Left ventricle myocardium inferior (tissue), 1 donor: ENCODE measurements around the gene INO80D. TPM values are rescaled to one million over a fixed set of nuclear protein-coding genes. Genes with fewer than 3 reads are reported as not detected.

Source experiments
- DNase-seq: peaks from one replicate; pipeline ENCODE4 v3.0.0-alpha.2; 2020
- H3K27ac ChIP-seq: fragments of 200-600 bp; replicated peaks from 2 replicates; pipeline ENCODE4 v1.8.0; 2021
- H3K27me3 ChIP-seq: fragments of 200-600 bp; 2 replicates; pipeline ENCODE4 v1.8.0; 2021; ENCODE audit warnings: low read depth
- H3K36me3 ChIP-seq: fragments of 200-600 bp; 2 replicates; pipeline ENCODE4 v1.8.0; 2021
- H3K4me1 ChIP-seq: fragments of 200-600 bp; 2 replicates; pipeline ENCODE4 v1.8.0; 2021
- H3K4me3 ChIP-seq: fragments of 200-600 bp; 2 replicates; pipeline ENCODE4 v1.8.0; 2021; ENCODE audit warnings: mild to moderate bottlenecking, moderate library complexity
- H3K9me3 ChIP-seq: fragments of 200-600 bp; replicated peaks from 2 replicates; pipeline ENCODE4 v1.8.0; 2021
- intact Hi-C: fragments of 100-400 bp; cut with micrococcal nuclease; formaldehyde crosslinking; loops from one replicate; pipeline ENCODE4 v1.11.0; 2022
- total RNA-seq: library from RNA; stranded (reverse); fragmentation: NEBNext Ultra II Directional; extraction: Animal tissue kit (Norgen Biotek cat#: 25700); gene quantifications from one replicate; pipeline ENCODE4 v1.2.1, GENCODE V29; 2021
- TF ChIP-seq, protein P1 (sequence below): fragments of 200-600 bp; IDR thresholded peaks from 2 replicates; pipeline ENCODE4 v1.8.0; 2021; ENCODE audit warnings: antibody characterized with exemption, mild to moderate bottlenecking, borderline replicate concordance
- donor health status: DM: no; HTN: yes; CAD: no; lungs with severe emphysema.

The INO80D gene
- total RNA-seq, 1 donor from 2014 or later: 12.8 TPM

GRCh38 chr2:205976120-205976814 is 109.7 kb downstream of the INO80D start:
- Histone ChIP-seq H3K9me3 (no peaks in the 10 kb centered on the region), H3K27ac (no peak overlapping the region), H3K36me3 (no peaks in the 10 kb centered on the region), H3K27me3 (peaks cover 3% of the 10 kb centered on the region), H3K4me3 (no peak overlapping the region), H3K4me1 (no peaks in the 10 kb centered on the region)
- intact Hi-C loops: no loop called here
- TF ChIP-seq, protein P1, sequence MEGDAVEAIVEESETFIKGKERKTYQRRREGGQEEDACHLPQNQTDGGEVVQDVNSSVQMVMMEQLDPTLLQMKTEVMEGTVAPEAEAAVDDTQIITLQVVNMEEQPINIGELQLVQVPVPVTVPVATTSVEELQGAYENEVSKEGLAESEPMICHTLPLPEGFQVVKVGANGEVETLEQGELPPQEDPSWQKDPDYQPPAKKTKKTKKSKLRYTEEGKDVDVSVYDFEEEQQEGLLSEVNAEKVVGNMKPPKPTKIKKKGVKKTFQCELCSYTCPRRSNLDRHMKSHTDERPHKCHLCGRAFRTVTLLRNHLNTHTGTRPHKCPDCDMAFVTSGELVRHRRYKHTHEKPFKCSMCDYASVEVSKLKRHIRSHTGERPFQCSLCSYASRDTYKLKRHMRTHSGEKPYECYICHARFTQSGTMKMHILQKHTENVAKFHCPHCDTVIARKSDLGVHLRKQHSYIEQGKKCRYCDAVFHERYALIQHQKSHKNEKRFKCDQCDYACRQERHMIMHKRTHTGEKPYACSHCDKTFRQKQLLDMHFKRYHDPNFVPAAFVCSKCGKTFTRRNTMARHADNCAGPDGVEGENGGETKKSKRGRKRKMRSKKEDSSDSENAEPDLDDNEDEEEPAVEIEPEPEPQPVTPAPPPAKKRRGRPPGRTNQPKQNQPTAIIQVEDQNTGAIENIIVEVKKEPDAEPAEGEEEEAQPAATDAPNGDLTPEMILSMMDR: no peak
- no peak for DNase-seq

DNA sequence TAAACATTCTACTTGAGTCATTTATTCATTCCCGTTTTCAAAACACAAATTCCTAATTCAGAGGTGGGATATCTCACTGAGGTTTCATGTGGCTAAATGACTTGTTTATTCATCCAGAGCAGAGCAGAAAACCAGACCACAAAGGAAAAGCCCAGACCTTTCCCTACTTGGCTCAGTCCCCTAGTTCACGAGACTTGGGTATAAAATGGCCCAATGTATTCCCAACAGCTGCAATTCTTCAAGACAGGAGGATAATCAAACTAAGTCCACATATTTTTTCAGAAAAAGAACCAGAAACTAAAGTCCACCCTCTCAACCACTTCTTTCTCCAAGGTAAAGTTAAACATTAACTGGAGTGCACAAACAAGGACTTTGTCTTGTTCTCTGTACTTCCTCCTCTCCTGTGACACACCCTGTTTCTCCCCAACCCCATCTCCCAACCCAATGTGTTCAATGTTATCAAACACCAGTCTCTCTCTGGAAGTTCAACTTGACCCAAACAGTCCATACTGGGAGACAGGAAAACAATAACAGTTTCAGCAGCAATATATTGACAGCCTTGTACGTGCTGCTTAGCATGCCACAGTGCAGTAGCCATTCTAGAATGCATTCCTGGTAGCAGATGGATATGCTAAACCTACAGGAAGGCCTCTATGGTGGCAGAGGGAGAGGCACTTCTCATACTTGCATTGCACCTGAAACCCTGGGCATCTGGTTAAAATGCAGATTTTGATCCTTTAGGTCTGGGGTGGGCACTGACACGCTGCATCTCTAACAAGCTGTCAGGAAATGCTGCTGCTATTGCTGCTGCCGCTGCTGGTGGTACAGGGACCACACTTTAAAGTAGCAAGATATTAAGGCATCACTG is 110.7 kb downstream of the INO80D start:
- intact Hi-C loops: no loop called here
- no peaks in the 10 kb centered on the region for H3K4me1 ChIP-seq
- H3K36me3 ChIP-seq: no peaks in the 10 kb centered on the region
- H3K9me3 ChIP-seq: no peaks in the 10 kb centered on the region
- peaks cover 3% of the 10 kb centered on the region for H3K27me3 ChIP-seq
- DNase-seq: no peak
- H3K4me3 ChIP-seq: no peak overlapping the region
- H3K27ac ChIP-seq: no peak overlapping the region
- TF ChIP-seq, protein P1: no peak

DNA sequence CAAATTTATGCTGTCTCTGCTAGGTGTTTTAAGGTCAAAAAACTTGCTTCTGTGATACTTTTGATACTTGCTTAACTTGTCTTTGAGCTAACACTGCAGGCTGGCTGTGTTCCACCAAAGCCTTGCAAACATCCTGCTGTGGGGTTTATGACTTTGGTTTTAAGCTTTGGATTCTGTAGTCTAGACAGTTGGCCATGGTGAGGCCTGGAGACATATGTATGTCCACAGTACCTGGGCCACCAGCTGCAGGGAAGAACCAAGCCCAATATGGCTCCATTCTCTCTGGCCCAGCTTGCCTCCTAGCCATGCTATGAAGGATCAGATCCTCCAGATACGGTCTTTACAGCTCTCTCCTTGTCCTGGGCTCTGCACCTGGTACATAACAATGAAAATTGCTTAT is 113.9 kb downstream of the INO80D start:
- Histone ChIP-seq H3K4me3 (no peak overlapping the region), H3K4me1 (no peaks in the 10 kb centered on the region), H3K36me3 (no peaks in the 10 kb centered on the region), H3K9me3 (no peaks in the 10 kb centered on the region), H3K27me3 (peaks cover 6% of the 10 kb centered on the region), H3K27ac (no peak overlapping the region)
- TF ChIP-seq, protein P1: no peak
- intact Hi-C loops: no loop called here
- DNase-seq: no peak

- no peak for DNase-seq
- intact Hi-C loops: no loop called here
- no peak overlapping the region for H3K27ac ChIP-seq
- H3K9me3 ChIP-seq: no peaks in the 10 kb centered on the region
- H3K27me3 ChIP-seq: peaks cover 6% of the 10 kb centered on the region
- H3K4me3 ChIP-seq: no peak overlapping the region
- H3K36me3 ChIP-seq: no peaks in the 10 kb centered on the region
- TF ChIP-seq, protein P1: no peak
- H3K4me1 ChIP-seq: no peaks in the 10 kb centered on the region
These were observed 115.6 kb downstream of the INO80D start for GRCh38 chr2:205970348-205970747.

DNA sequence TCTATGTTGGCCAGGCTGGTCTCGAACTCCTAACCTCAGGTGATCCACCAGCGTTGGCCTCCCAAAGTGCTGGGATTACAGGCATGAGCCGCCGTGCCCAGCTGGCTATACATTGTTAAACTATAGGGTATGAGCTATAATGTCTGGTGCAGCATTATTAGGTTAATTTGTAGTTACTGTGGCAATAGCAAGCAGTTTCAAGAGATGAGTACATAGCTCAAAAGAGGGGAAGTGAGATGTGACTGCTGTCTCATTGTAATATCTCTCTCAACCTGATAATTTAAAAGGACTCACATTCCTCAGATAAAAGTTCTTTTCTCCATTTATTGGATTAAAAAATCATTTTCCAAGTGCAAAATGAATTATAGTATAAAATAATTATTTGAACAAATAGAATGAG is 116.4 kb downstream of the INO80D start:
- intact Hi-C loops: no loop called here
- no peak for DNase-seq
- peaks cover 6% of the 10 kb centered on the region for H3K27me3 ChIP-seq
- H3K9me3 ChIP-seq: no peaks in the 10 kb centered on the region
- H3K36me3 ChIP-seq: no peaks in the 10 kb centered on the region
- H3K4me3 ChIP-seq: no peak overlapping the region
- H3K4me1 ChIP-seq: no peaks in the 10 kb centered on the region
- TF ChIP-seq, protein P1: no peak
- H3K27ac ChIP-seq: no peak overlapping the region
